SH-SY5Y (cell line): ENCODE results near the gene SLC12A7.

ENCODE experiments used
- GATA2 ChIP-seq: IDR thresholded peaks from 2 replicates; pipeline ENCODE4 v1.6.1; 2011; ENCODE audit warnings: mild to moderate bottlenecking, low read depth, low read length
- GATA3 ChIP-seq: IDR thresholded peaks from 2 replicates; pipeline ENCODE4 v1.6.1; 2011; ENCODE audit warnings: low read depth, mild to moderate bottlenecking, low read length, moderate library complexity

- TF ChIP-seq GATA2 (no peak), GATA3 (no peak)
Observed at GRCh38 chr5:1058988-1059883, 52.6 kb downstream of the SLC12A7 start.
